ENCODE results near the gene MCC. TPM values are rescaled to one million over a fixed set of nuclear protein-coding genes. Genes with fewer than 3 reads are reported as not detected.

Gene MCC
- polyA plus RNA-seq, 1 donor (not counting 4 experiments of a cell fraction or from before 2014, with no cell fraction given): 24.6 TPM

GRCh38 chr5:113329981-113330380 lies 158.3 kb downstream of the MCC start:
- dilution Hi-C loops (cut with MboI; ENCODE audit: extremely low pct_ligation_motif_present, low sequenced_read_pairs): no loop called here
- Histone ChIP-seq H3K4me3 (ENCODE audit: control insufficient read depth in 2 of 3, extremely low read depth in 1 of 3, insufficient read depth in 2 of 3, low read depth in 1 of 3, low read length in 3 of 3) (no peak overlapping the region), H3K79me2 (ENCODE audit: control insufficient read depth, insufficient read depth, low read length) (no peaks in the 10 kb centered on the region), H3K9ac (ENCODE audit: control insufficient read depth, extremely low read depth, insufficient read depth, low read length) (no peak overlapping the region), H3K4me1 (ENCODE audit: control insufficient read depth, extremely low read depth, insufficient read depth, low read length) (peaks cover 6% of the 10 kb centered on the region), H3K9me3 (ENCODE audit: control insufficient read depth, low read depth, low read length) (no peaks in the 10 kb centered on the region), H3K4me2 (ENCODE audit: control insufficient read depth, extremely low read depth, insufficient read depth, low read depth, low read length) (no peak overlapping the region), H3K27me3 (ENCODE audit: control insufficient read depth, extremely low read depth, insufficient read depth, low read length) (no peaks in the 10 kb centered on the region), H3K36me3 (ENCODE audit: control insufficient read depth in 2 of 2, extremely low read depth in 1 of 2, insufficient read depth in 2 of 2, low read length in 2 of 2) (no peaks in the 10 kb centered on the region), H4K20me1 (ENCODE audit: control insufficient read depth, extremely low read depth, insufficient read depth, low read length) (no peaks in the 10 kb centered on the region), H3K27ac (ENCODE audit: control insufficient read depth, insufficient read depth, low read length) (no peak overlapping the region), H2AFZ (ENCODE audit: control insufficient read depth, low read length) (no peak overlapping the region), H3K9me1 (ENCODE audit: control insufficient read depth, extremely low read depth, insufficient read depth, low read length) (no peaks in the 10 kb centered on the region)
- FAIRE-seq (no peak), DNase-seq (ENCODE audit: low read depth, low spot score) (no peak)
- TF ChIP-seq EZH2 (IDR thresholded peaks at IDR 0.05; ENCODE audit: low read length): no peak

- Histone ChIP-seq H3K9ac (ENCODE audit: control insufficient read depth, extremely low read depth, insufficient read depth, low read length) (no peak overlapping the region), H4K20me1 (ENCODE audit: control insufficient read depth, extremely low read depth, insufficient read depth, low read length) (no peaks in the 10 kb centered on the region), H3K36me3 (ENCODE audit: control insufficient read depth in 2 of 2, extremely low read depth in 1 of 2, insufficient read depth in 2 of 2, low read length in 2 of 2) (no peaks in the 10 kb centered on the region), H3K27ac (ENCODE audit: control insufficient read depth, insufficient read depth, low read length) (no peak overlapping the region), H3K4me3 (ENCODE audit: control insufficient read depth in 2 of 3, extremely low read depth in 1 of 3, insufficient read depth in 2 of 3, low read depth in 1 of 3, low read length in 3 of 3) (no peak overlapping the region), H3K9me1 (ENCODE audit: control insufficient read depth, extremely low read depth, insufficient read depth, low read length) (no peaks in the 10 kb centered on the region), H3K4me2 (ENCODE audit: control insufficient read depth, extremely low read depth, insufficient read depth, low read depth, low read length) (no peak overlapping the region), H3K27me3 (ENCODE audit: control insufficient read depth, extremely low read depth, insufficient read depth, low read length) (no peaks in the 10 kb centered on the region), H3K9me3 (ENCODE audit: control insufficient read depth, low read depth, low read length) (no peaks in the 10 kb centered on the region), H2AFZ (ENCODE audit: control insufficient read depth, low read length) (no peak overlapping the region), H3K4me1 (ENCODE audit: control insufficient read depth, extremely low read depth, insufficient read depth, low read length) (no peaks in the 10 kb centered on the region), H3K79me2 (ENCODE audit: control insufficient read depth, insufficient read depth, low read length) (no peaks in the 10 kb centered on the region)
- DNase-seq (ENCODE audit: low read depth, low spot score) (no peak), FAIRE-seq (no peak)
- TF ChIP-seq CTCF (optimal IDR thresholded peaks at IDR 0.05 in 1 of 3, IDR thresholded peaks at IDR 0.05 in 1 of 3, conservative IDR thresholded peaks at IDR 0.05 in 1 of 3; ENCODE audit: extremely low read depth in 1 of 3, insufficient read depth in 2 of 3, low read length in 3 of 3) (no peak), EZH2 (IDR thresholded peaks at IDR 0.05; ENCODE audit: low read length) (no peak)
- dilution Hi-C loops (cut with MboI; ENCODE audit: extremely low pct_ligation_motif_present, low sequenced_read_pairs): no loop called here
Measured at GRCh38 chr5:113325054-113325453, 163.2 kb downstream of the MCC start.

GRCh38 chr5:113321276-113321675 lies 167.0 kb downstream of the MCC start:
- Histone ChIP-seq H3K9ac (ENCODE audit: control insufficient read depth, extremely low read depth, insufficient read depth, low read length) (no peak overlapping the region), H3K9me3 (ENCODE audit: control insufficient read depth, low read depth, low read length) (no peaks in the 10 kb centered on the region), H4K20me1 (ENCODE audit: control insufficient read depth, extremely low read depth, insufficient read depth, low read length) (no peaks in the 10 kb centered on the region), H3K27me3 (ENCODE audit: control insufficient read depth, extremely low read depth, insufficient read depth, low read length) (no peaks in the 10 kb centered on the region), H2AFZ (ENCODE audit: control insufficient read depth, low read length) (no peak overlapping the region), H3K36me3 (ENCODE audit: control insufficient read depth in 2 of 2, extremely low read depth in 1 of 2, insufficient read depth in 2 of 2, low read length in 2 of 2) (no peaks in the 10 kb centered on the region), H3K9me1 (ENCODE audit: control insufficient read depth, extremely low read depth, insufficient read depth, low read length) (no peaks in the 10 kb centered on the region), H3K27ac (ENCODE audit: control insufficient read depth, insufficient read depth, low read length) (no peak overlapping the region), H3K79me2 (ENCODE audit: control insufficient read depth, insufficient read depth, low read length) (no peaks in the 10 kb centered on the region), H3K4me1 (ENCODE audit: control insufficient read depth, extremely low read depth, insufficient read depth, low read length) (no peaks in the 10 kb centered on the region), H3K4me3 (ENCODE audit: control insufficient read depth in 2 of 3, extremely low read depth in 1 of 3, insufficient read depth in 2 of 3, low read depth in 1 of 3, low read length in 3 of 3) (no peak overlapping the region), H3K4me2 (ENCODE audit: control insufficient read depth, extremely low read depth, insufficient read depth, low read depth, low read length) (no peak overlapping the region)
- FAIRE-seq (no peak), DNase-seq (ENCODE audit: low read depth, low spot score) (no peak)
- no peak for TF ChIP-seq EZH2 (IDR thresholded peaks at IDR 0.05; ENCODE audit: low read length)
- no peak for TF ChIP-seq CTCF (optimal IDR thresholded peaks at IDR 0.05 in 1 of 3, IDR thresholded peaks at IDR 0.05 in 1 of 3, conservative IDR thresholded peaks at IDR 0.05 in 1 of 3; ENCODE audit: extremely low read depth in 1 of 3, insufficient read depth in 2 of 3, low read length in 3 of 3)
- dilution Hi-C loops (cut with MboI; ENCODE audit: extremely low pct_ligation_motif_present, low sequenced_read_pairs): no loop called here
